HepG2 (cell line): ENCODE data around the gene SELENOI. TPM values are rescaled to one million over a fixed set of nuclear protein-coding genes. Genes with fewer than 3 reads are reported as not detected.

Experiments used
- ATAC-seq: fragments of 200-7000 bp; cut with Tn5 transposase; 3 replicates; pipeline ENCODE4 v1.9.1; 2020; ENCODE audit warnings: mild to moderate bottlenecking, moderate library complexity
- BruUV-seq: library from RNA; stranded (reverse); fragments of 400-500 nt; replicated peaks from 2 replicates; lab custom pipeline; 2021; lab: Mats Ljungman, UMichigan
- CTCF ChIA-PET: fragments of 300-600 bp; formaldehyde crosslinking; extraction: SDS; loops from one replicate; lab custom pipeline; 2021; ENCODE audit warnings: low total read pairs, inconsistent platforms, low intra/inter-chr PET ratio; lab: Yijun Ruan, JAX
- POLR2A ChIA-PET: fragments of 350-600 bp; sonication (Branson Sonifier 250); formaldehyde crosslinking; loops from one replicate; lab custom pipeline; 2020; ENCODE audit warnings: antibody characterized with exemption, inconsistent platforms; lab: Yijun Ruan, JAX
- DNase-seq: peaks from one replicate; pipeline ENCODE4 v3.0.0-alpha.2; 2015; ENCODE audit warnings: low spot score
- FAIRE-seq: peaks from 3 replicates; lab custom pipeline; 2011; peaks lifted over from hg19 to GRCh38; lab: Jason Lieb, UNC
- H2AFZ ChIP-seq: one replicate; pipeline ENCODE4 v1.6.1; 2011; ENCODE audit warnings: low read length, inconsistent platforms
- H3K27ac ChIP-seq: fragments of 300-600 bp; 3 replicates; pipeline ENCODE4 v1.8.0; 2011; ENCODE audit warnings: mixed run types, mild to moderate bottlenecking, mixed read lengths, low read length, inconsistent platforms; ENCODE audit not compliant: insufficient read depth; ENCODE audit errors: extremely low read length
- H3K27me3 ChIP-seq, 2 experiments: fragments of 200-600 bp in 1 of 2; 2 replicates in 1 of 2; 3 replicates in 1 of 2; pipeline versions ENCODE4 v1.6.0 to v1.8.0; 2011; ENCODE audit warnings: low read length in 2 of 2, mild to moderate bottlenecking in 2 of 2, moderate library complexity in 2 of 2, inconsistent platforms in 1 of 2; ENCODE audit not compliant: insufficient read depth in 2 of 2, control insufficient read depth in 1 of 2
- H3K36me3 ChIP-seq, 2 experiments: fragments of 200-600 bp in 1 of 2; replicated peaks in 1 of 2; 2 replicates in 1 of 2; 3 replicates in 1 of 2; pipeline versions ENCODE4 v1.5.1 to v1.8.0; 2011; ENCODE audit warnings: low read length in 2 of 2, inconsistent platforms in 1 of 2; ENCODE audit not compliant: insufficient read depth in 2 of 2, control insufficient read depth in 1 of 2
- H3K4me1 ChIP-seq: 2 replicates; pipeline ENCODE4 v1.5.1; 2012; ENCODE audit warnings: low read length, inconsistent platforms; ENCODE audit not compliant: insufficient read depth
- H3K4me2 ChIP-seq: 2 replicates; pipeline ENCODE4 v1.6.0; 2011; ENCODE audit warnings: low read depth, low read length, inconsistent platforms
- H3K4me3 ChIP-seq, 3 experiments: fragments of 200-600 bp in 1 of 3; sonication (generic), shearing (Covaris generic) in 1 of 3; replicated peaks in 1 of 3; 2 replicates each; pipeline ENCODE4 v1.5.1; 2011 to 2016; ENCODE audit warnings: low read length in 3 of 3, inconsistent platforms in 2 of 3, low read depth in 2 of 3, mild to moderate bottlenecking in 2 of 3, control low read depth in 1 of 3, mixed read lengths in 1 of 3; ENCODE audit not compliant: insufficient read depth in 1 of 3
- H3K79me2 ChIP-seq: one replicate; pipeline ENCODE4 v1.6.1; 2011; ENCODE audit warnings: low read length, inconsistent platforms; ENCODE audit not compliant: insufficient read depth
- H3K9ac ChIP-seq: 2 replicates; pipeline ENCODE4 v1.6.0; 2011; ENCODE audit warnings: mild to moderate bottlenecking, low read depth, low read length, inconsistent platforms; ENCODE audit not compliant: insufficient read depth
- H3K9me3 ChIP-seq: 2 replicates; pipeline ENCODE4 v1.5.1; 2012; ENCODE audit warnings: mild to moderate bottlenecking, low read length
- H4K20me1 ChIP-seq: 2 replicates; pipeline ENCODE4 v1.6.0; 2011; ENCODE audit warnings: inconsistent platforms, mild to moderate bottlenecking, low read length, moderate library complexity; ENCODE audit not compliant: insufficient read depth
- CREM ChIP-seq, 2 experiments: sonication (generic) in 1 of 2; formaldehyde crosslinking in 1 of 2; IDR thresholded peaks; 2 replicates each; pipeline versions ENCODE4 v1.4.0 to v1.6.1; 2016 to 2020; ENCODE audit warnings: antibody characterized with exemption in 1 of 2, mild to moderate bottlenecking in 1 of 2, missing genetic modification reagents in 1 of 2
- RFX5 ChIP-seq: IDR thresholded peaks from 2 replicates; pipeline ENCODE4 v1.6.1; 2011; ENCODE audit warnings: low read depth, low read length, improper control_type of control experiment
- RFXANK ChIP-seq: IDR thresholded peaks from 2 replicates; pipeline ENCODE4 v1.6.1; 2016
- SYNCRIP ChIP-seq: fragments of 200-400 bp; formaldehyde crosslinking; IDR thresholded peaks from 2 replicates; pipeline ENCODE4 v1.6.1; 2018; ENCODE audit warnings: mild to moderate bottlenecking, low read depth, low read length; ENCODE audit not compliant: insufficient read depth
- TGIF2 ChIP-seq: IDR thresholded peaks from 2 replicates; pipeline ENCODE4 v1.6.1; 2016; ENCODE audit warnings: control low read depth, missing compliant biosample characterization
- ZKSCAN5 ChIP-seq: sonication (generic); formaldehyde crosslinking; IDR thresholded peaks from 2 replicates; pipeline ENCODE4 v1.5.1; 2020; ENCODE audit warnings: mild to moderate bottlenecking, missing genetic modification reagents
- WGBS: methylation state at CpG from one replicate; pipeline ENCODE4 v1.1.6; 2017; ENCODE audit warnings: low lambda C conversion rate; 5-methylcytosine and 5-hydroxymethylcytosine counted together
- in situ Hi-C: cut with HindIII; loops from 2 replicates; pipeline ENCODE4 v1.10.0; 2017; ENCODE audit warnings: low pct_unique_long_range_greater_than_20kb; ENCODE audit not compliant: extremely low pct_ligation_motif_present
- intact Hi-C: fragments of 100-400 bp; cut with micrococcal nuclease; formaldehyde crosslinking; loops from one replicate; pipeline ENCODE4 v1.10.0; 2022; ENCODE audit not compliant: unreplicated experiment
- polyA plus RNA-seq, 8 experiments: library from polyadenylated mRNA; depleted of rRNA in 3 of 8; stranded (reverse) in 7 of 8; unstranded in 1 of 8; fragments of >200 nt; fragmentation: Illumina TruSeq in 4 of 8; extraction: Trizol in 4 of 8; gene quantifications; 2 replicates each; pipeline versions ENCODE4 v1.2.1 to v1.2.3, GENCODE V29; 2011 to 2016; ENCODE audit warnings: low read depth in 4 of 8, missing spikeins in 1 of 8, mixed read lengths in 1 of 8; ENCODE audit not compliant: insufficient read depth in 1 of 8
- total RNA-seq, 5 experiments: library from RNA; depleted of rRNA; stranded (reverse); fragments of >200 nt; fragmentation: Illumina TruSeq; extraction: Trizol; gene quantifications; 2 replicates each; pipeline ENCODE4 v1.2.3, GENCODE V29; 2016; ENCODE audit warnings: low read depth in 1 of 5
- TF ChIP-seq, protein P1 (sequence below): IDR thresholded peaks from 2 replicates; pipeline ENCODE4 v1.6.1; 2012; ENCODE audit warnings: low read depth, low read length, improper control_type of control experiment
- TF ChIP-seq, protein P2 (sequence below): fragments of 450-650 bp; IDR thresholded peaks from 2 replicates; pipeline ENCODE4 v1.6.1; 2016

The SELENOI gene
- total and polyA plus RNA-seq, 2 of the 13 experiments (the other 11 are each of a cell fraction or from before 2014, with no cell fraction given) = 27.7 to 60.3 TPM

DNA sequence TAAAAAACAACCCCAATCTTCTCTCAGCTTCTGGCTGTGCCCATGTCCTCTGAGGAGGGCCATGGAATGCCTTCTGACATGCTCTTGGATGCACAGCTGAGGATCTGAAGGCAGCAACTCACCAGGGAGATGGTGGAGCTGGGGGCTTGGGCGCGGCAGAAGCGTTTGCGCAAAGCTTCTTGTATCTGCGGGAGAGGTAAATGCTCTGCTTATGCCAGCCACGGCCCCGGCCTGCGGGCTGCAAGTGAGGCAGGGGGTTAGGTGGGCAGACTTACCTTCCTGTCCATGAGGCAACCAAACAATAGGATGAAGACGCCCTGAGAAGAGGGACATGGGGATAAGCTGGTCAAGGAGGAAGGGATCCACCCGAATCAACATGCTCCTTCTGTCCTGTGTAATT lies 36.0 kb upstream of the SELENOI start:
- Histone ChIP-seq H3K4me1 (no peaks in the 10 kb centered on the region), H3K4me2 (no peak overlapping the region), H3K36me3 (no peaks in the 10 kb centered on the region), H4K20me1 (no peaks in the 10 kb centered on the region), H3K9me3 (no peaks in the 10 kb centered on the region), H2AFZ (no peak overlapping the region), H3K4me3 (no peak overlapping the region), H3K79me2 (no peaks in the 10 kb centered on the region), H3K9ac (no peak overlapping the region), H3K27me3 (peaks cover 4 to 50% of the 10 kb centered on the region in 2 experiments; a peak in 4 of 5 replicates), H3K27ac (no peak overlapping the region)
- intact Hi-C loops (no loop called here), in situ Hi-C loops (no loop called here)
- ChIA-PET POLR2A (interaction anchor here (1.1 kb wide), 1 partner anchor 10 kb away, joined by 3 read pairs; no protein-coding TSS in a partner anchor), CTCF (no interaction called here)
- no peak for FAIRE-seq
- BruUV-seq = no TSS peak
- TF ChIP-seq RFX5 (no peak), ZKSCAN5 (no peak), SYNCRIP (no peak), RFXANK (no peak), CREM (IDR thresholded peaks at IDR 0.05) (no peak), CREM (CRISPR knock-in tag; IDR thresholded peaks at IDR 0.05) (no peak), TGIF2 (CRISPR knock-in tag) (no peak)
- TF ChIP-seq, protein P1, sequence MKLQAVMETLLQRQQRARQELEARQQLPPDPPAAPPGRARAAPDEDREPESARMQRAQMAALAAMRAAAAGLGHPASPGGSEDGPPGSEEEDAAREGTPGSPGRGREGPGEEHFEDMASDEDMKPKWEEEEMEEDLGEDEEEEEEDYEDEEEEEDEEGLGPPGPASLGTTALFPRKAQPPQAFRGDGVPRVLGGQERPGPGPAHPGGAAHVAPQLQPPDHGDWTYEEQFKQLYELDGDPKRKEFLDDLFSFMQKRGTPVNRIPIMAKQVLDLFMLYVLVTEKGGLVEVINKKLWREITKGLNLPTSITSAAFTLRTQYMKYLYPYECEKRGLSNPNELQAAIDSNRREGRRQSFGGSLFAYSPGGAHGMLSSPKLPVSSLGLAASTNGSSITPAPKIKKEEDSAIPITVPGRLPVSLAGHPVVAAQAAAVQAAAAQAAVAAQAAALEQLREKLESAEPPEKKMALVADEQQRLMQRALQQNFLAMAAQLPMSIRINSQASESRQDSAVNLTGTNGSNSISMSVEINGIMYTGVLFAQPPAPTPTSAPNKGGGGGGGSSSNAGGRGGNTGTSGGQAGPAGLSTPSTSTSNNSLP = no peak
- TF ChIP-seq, protein P2, sequence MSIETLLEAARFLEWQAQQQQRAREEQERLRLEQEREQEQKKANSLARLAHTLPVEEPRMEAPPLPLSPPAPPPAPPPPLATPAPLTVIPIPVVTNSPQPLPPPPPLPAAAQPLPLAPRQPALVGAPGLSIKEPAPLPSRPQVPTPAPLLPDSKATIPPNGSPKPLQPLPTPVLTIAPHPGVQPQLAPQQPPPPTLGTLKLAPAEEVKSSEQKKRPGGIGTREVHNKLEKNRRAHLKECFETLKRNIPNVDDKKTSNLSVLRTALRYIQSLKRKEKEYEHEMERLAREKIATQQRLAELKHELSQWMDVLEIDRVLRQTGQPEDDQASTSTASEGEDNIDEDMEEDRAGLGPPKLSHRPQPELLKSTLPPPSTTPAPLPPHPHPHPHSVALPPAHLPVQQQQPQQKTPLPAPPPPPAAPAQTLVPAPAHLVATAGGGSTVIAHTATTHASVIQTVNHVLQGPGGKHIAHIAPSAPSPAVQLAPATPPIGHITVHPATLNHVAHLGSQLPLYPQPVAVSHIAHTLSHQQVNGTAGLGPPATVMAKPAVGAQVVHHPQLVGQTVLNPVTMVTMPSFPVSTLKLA = no peak
- 44% methylated on average over 10 of the region's 10 CpGs for WGBS
- DNase-seq = no peak
- ATAC-seq = no peak
